MM.1S (cell line): ENCODE measurements around the gene OCIAD2.

Source experiments
- DNase-seq: peaks from one replicate; pipeline ENCODE4 v3.0.0-alpha.2; 2015
- H2AFZ ChIP-seq: fragments of 300-600 bp; sonication (generic); 2 replicates; pipeline ENCODE4 v1.6.0; 2016; ENCODE audit warnings: antibody characterized with exemption, low read length
- H3F3A ChIP-seq: fragments of 300-600 bp; sonication (generic); 2 replicates; pipeline ENCODE4 v1.6.1; 2016; ENCODE audit warnings: mild to moderate bottlenecking, antibody characterized with exemption, low read length, moderate library complexity, mixed read lengths; ENCODE audit not compliant: insufficient read depth
- H3K27ac ChIP-seq: fragments of 300-600 bp; sonication (generic); 2 replicates; pipeline ENCODE4 v1.5.1; 2016; ENCODE audit warnings: mild to moderate bottlenecking, low read length
- H3K27me3 ChIP-seq: fragments of 300-600 bp; sonication (generic); replicated peaks from 2 replicates; pipeline ENCODE4 v1.6.0; 2016; ENCODE audit warnings: low read length; ENCODE audit not compliant: insufficient read depth
- H3K36me3 ChIP-seq: fragments of 300-600 bp; sonication (generic); replicated peaks from 2 replicates; pipeline ENCODE4 v1.6.1; 2016; ENCODE audit warnings: mild to moderate bottlenecking, low read length, mixed read lengths; ENCODE audit not compliant: insufficient read depth
- H3K4me1 ChIP-seq: fragments of 300-600 bp; sonication (generic); 2 replicates; pipeline ENCODE4 v1.6.1; 2016; ENCODE audit warnings: low read length, mixed read lengths
- H3K4me2 ChIP-seq: fragments of 300-600 bp; sonication (generic); 2 replicates; pipeline ENCODE4 v1.6.0; 2016; ENCODE audit warnings: low read depth, low read length
- H3K4me3 ChIP-seq: fragments of 300-600 bp; sonication (generic); 2 replicates; pipeline ENCODE4 v1.5.1; 2016; ENCODE audit warnings: low read length, mixed read lengths
- H3K79me2 ChIP-seq: fragments of 300-600 bp; sonication (generic); 2 replicates; pipeline ENCODE4 v1.6.1; 2016; ENCODE audit warnings: mixed run types, low read length, mixed read lengths
- H3K9ac ChIP-seq: fragments of 300-600 bp; sonication (generic); 2 replicates; pipeline ENCODE4 v1.6.1; 2016; ENCODE audit warnings: low read length, mixed read lengths
- H3K9me2 ChIP-seq: fragments of 300-600 bp; sonication (generic); replicated peaks from 2 replicates; pipeline ENCODE4 v1.6.1; 2016; ENCODE audit warnings: mild to moderate bottlenecking, low read length, mixed read lengths; ENCODE audit not compliant: insufficient read depth
- H3K9me3 ChIP-seq: fragments of 300-600 bp; sonication (generic); replicated peaks from 2 replicates; pipeline ENCODE4 v1.6.1; 2016; ENCODE audit warnings: mild to moderate bottlenecking, low read length, mixed read lengths; ENCODE audit not compliant: insufficient read depth
- H4K20me1 ChIP-seq: fragments of 300-600 bp; sonication (generic); 2 replicates; pipeline ENCODE4 v1.6.1; 2016; ENCODE audit warnings: mild to moderate bottlenecking, low read length, moderate library complexity, mixed read lengths; ENCODE audit not compliant: insufficient read depth
- CTCF ChIP-seq: fragments of 300-600 bp; sonication (generic); IDR thresholded peaks from 2 replicates; pipeline ENCODE4 v1.5.1; 2016; ENCODE audit warnings: antibody characterized with exemption, low read length, mixed read lengths
- EZH2 ChIP-seq: fragments of 300-600 bp; sonication (generic); optimal IDR thresholded peaks from 2 replicates; pipeline ENCODE3; 2017; ENCODE audit warnings: low read depth, mild to moderate bottlenecking, antibody characterized with exemption, low read length, mixed read lengths
- EZH2phosphoT487 ChIP-seq: fragments of 300-600 bp; sonication (generic); IDR thresholded peaks from 2 replicates; pipeline ENCODE4 v1.6.1; 2018; ENCODE audit warnings: antibody characterized with exemption, low read length

The OCIAD2 gene

GRCh38 chr4:48939785-48940184 lies 33.2 kb upstream of the OCIAD2 start:
- Histone ChIP-seq H3K9me3 (no peaks in the 10 kb centered on the region), H2AFZ (no peak overlapping the region), H3K27me3 (no peaks in the 10 kb centered on the region), H3K79me2 (no peaks in the 10 kb centered on the region), H3K4me3 (no peak overlapping the region), H3K4me1 (no peaks in the 10 kb centered on the region), H3K4me2 (no peak overlapping the region), H3F3A (no peaks in the 10 kb centered on the region), H3K9me2 (no peaks in the 10 kb centered on the region), H4K20me1 (no peaks in the 10 kb centered on the region), H3K36me3 (no peaks in the 10 kb centered on the region), H3K27ac (no peak overlapping the region), H3K9ac (no peak overlapping the region)
- no peak for DNase-seq
- TF ChIP-seq CTCF (no peak), EZH2 (no peak)

GRCh38 chr4:48938831-48939230 lies 32.3 kb upstream of the OCIAD2 start:
- no peaks in the 10 kb centered on the region for H3F3A ChIP-seq
- no peak for DNase-seq
- no peak overlapping the region for H3K4me3 ChIP-seq
- H4K20me1 ChIP-seq = no peaks in the 10 kb centered on the region
- H3K36me3 ChIP-seq = no peaks in the 10 kb centered on the region
- no peaks in the 10 kb centered on the region for H3K9me3 ChIP-seq
- no peak overlapping the region for H2AFZ ChIP-seq
- no peaks in the 10 kb centered on the region for H3K9me2 ChIP-seq
- H3K4me2 ChIP-seq = no peak overlapping the region
- H3K4me1 ChIP-seq = no peaks in the 10 kb centered on the region
- H3K79me2 ChIP-seq = no peaks in the 10 kb centered on the region
- no peaks in the 10 kb centered on the region for H3K27me3 ChIP-seq
- H3K9ac ChIP-seq = no peak overlapping the region
- H3K27ac ChIP-seq = no peak overlapping the region
- TF ChIP-seq EZH2phosphoT487 = no peak
- no peak for TF ChIP-seq CTCF
- TF ChIP-seq EZH2 = no peak

GRCh38 chr4:48937033-48937432 lies 30.5 kb upstream of the OCIAD2 start:
- no peaks in the 10 kb centered on the region for H4K20me1 ChIP-seq
- H3K9me2 ChIP-seq = no peaks in the 10 kb centered on the region
- no peaks in the 10 kb centered on the region for H3K36me3 ChIP-seq
- H2AFZ ChIP-seq = no peak overlapping the region
- no peaks in the 10 kb centered on the region for H3K27me3 ChIP-seq
- no peak overlapping the region for H3K4me2 ChIP-seq
- no peak overlapping the region for H3K4me3 ChIP-seq
- H3K27ac ChIP-seq = no peak overlapping the region
- no peaks in the 10 kb centered on the region for H3K4me1 ChIP-seq
- TF ChIP-seq CTCF (no peak), EZH2 (no peak), EZH2phosphoT487 (no peak)
- no peaks in the 10 kb centered on the region for H3K79me2 ChIP-seq
- no peaks in the 10 kb centered on the region for H3K9me3 ChIP-seq
- no peak overlapping the region for H3K9ac ChIP-seq
- no peak for DNase-seq
- H3F3A ChIP-seq = no peaks in the 10 kb centered on the region

GRCh38 chr4:48931459-48931858 lies 24.9 kb upstream of the OCIAD2 start:
- Histone ChIP-seq H3K36me3 (no peaks in the 10 kb centered on the region), H3K4me1 (no peaks in the 10 kb centered on the region), H3K4me3 (no peak overlapping the region), H3K9me3 (no peaks in the 10 kb centered on the region), H3K9ac (no peak overlapping the region), H3K9me2 (no peaks in the 10 kb centered on the region), H2AFZ (no peak overlapping the region), H4K20me1 (no peaks in the 10 kb centered on the region), H3F3A (no peaks in the 10 kb centered on the region), H3K27me3 (no peaks in the 10 kb centered on the region), H3K27ac (no peak overlapping the region), H3K4me2 (no peak overlapping the region), H3K79me2 (no peaks in the 10 kb centered on the region)
- no peak for DNase-seq
- TF ChIP-seq CTCF = 0 out of 2 replicates have a peak, but pooled peaks have one; percentile 7
- TF ChIP-seq EZH2phosphoT487 = no peak
- no peak for TF ChIP-seq EZH2
